Duodenal mucosa (tissue), 2 donors: ENCODE results near the gene FKBP11.
"Not testable (repeated sequence)": the region's sequence is repeated elsewhere in the genome, so short reads cannot be mapped to it uniquely, and the experiment has no call there.

Experiments used
- H3K27ac ChIP-seq: one replicate; pipeline ENCODE4 v1.7.0; 2013; ENCODE audit warnings: low read depth, low read length
- H3K27me3 ChIP-seq, 2 donors: one replicate each; pipeline ENCODE4 v1.7.0; 2013; ENCODE audit warnings: low read length in 2 of 2, control low read depth in 1 of 2; ENCODE audit not compliant: insufficient read depth in 2 of 2, control insufficient read depth in 1 of 2
- H3K36me3 ChIP-seq, 2 donors: one replicate each; pipeline ENCODE4 v1.7.0; 2013; ENCODE audit warnings: low read length in 2 of 2, control low read depth in 1 of 2; ENCODE audit not compliant: insufficient read depth in 2 of 2, control insufficient read depth in 1 of 2
- H3K4me1 ChIP-seq, 2 donors: one replicate each; pipeline ENCODE4 v1.7.0; 2013; ENCODE audit warnings: low read length in 2 of 2, control low read depth in 1 of 2; ENCODE audit not compliant: insufficient read depth in 2 of 2, control insufficient read depth in 1 of 2
- H3K4me3 ChIP-seq, 2 donors: one replicate each; pipeline ENCODE4 v1.7.0; 2013; ENCODE audit warnings: low read length in 2 of 2, low read depth in 1 of 2
- H3K9ac ChIP-seq, 2 donors: one replicate each; pipeline ENCODE4 v1.7.0; 2013; ENCODE audit warnings: low read length in 2 of 2, low read depth in 1 of 2
- H3K9me3 ChIP-seq, 2 donors: one replicate each; pipeline ENCODE4 v1.7.0; 2013; ENCODE audit warnings: low read length in 2 of 2, control low read depth in 1 of 2; ENCODE audit not compliant: control insufficient read depth in 1 of 2

The FKBP11 gene

GRCh38 chr12:48917857-48918537 lies 7.3 kb downstream of the FKBP11 start:
- Histone ChIP-seq H3K9ac (no peak overlapping the region), H3K4me1 (no peaks in the 10 kb centered on the region), H3K36me3 (peaks cover 0 to 7% of the 10 kb centered on the region in 2 donors), H3K9me3 (no peaks in the 10 kb centered on the region), H3K4me3 (no peak overlapping the region), H3K27ac (no peak overlapping the region), H3K27me3 (no peaks in the 10 kb centered on the region)

GRCh38 chr12:48910196-48910595 lies 15.1 kb downstream of the FKBP11 start:
- H3K9ac ChIP-seq: no peak overlapping the region
- H3K4me3 ChIP-seq: no peak overlapping the region
- peaks cover 6 to 8% of the 10 kb centered on the region in 2 donors for H3K4me1 ChIP-seq
- H3K27ac ChIP-seq: no peak overlapping the region
- no peaks in the 10 kb centered on the region for H3K36me3 ChIP-seq
- H3K9me3 ChIP-seq: no peaks in the 10 kb centered on the region
- H3K27me3 ChIP-seq: no peaks in the 10 kb centered on the region

GRCh38 chr12:48909698-48910097 lies 15.6 kb downstream of the FKBP11 start:
- H3K4me1 ChIP-seq, H3K36me3 ChIP-seq, H3K9me3 ChIP-seq, H3K27ac ChIP-seq, H3K4me3 ChIP-seq, H3K27me3 ChIP-seq, H3K9ac ChIP-seq: not testable (repeated sequence)

- H3K9me3 ChIP-seq: no peaks in the 10 kb centered on the region
- H3K27ac ChIP-seq: no peak overlapping the region
- H3K4me3 ChIP-seq: no peak overlapping the region
- no peak overlapping the region for H3K9ac ChIP-seq
- H3K4me1 ChIP-seq: peaks cover 9 to 16% of the 10 kb centered on the region in 2 donors
- no peaks in the 10 kb centered on the region for H3K36me3 ChIP-seq
- H3K27me3 ChIP-seq: no peaks in the 10 kb centered on the region
These were observed 18.0 kb downstream of the FKBP11 start for GRCh38 chr12:48907245-48907644.

GRCh38 chr12:48903982-48904411 lies 21.3 kb downstream of the FKBP11 start:
- H3K4me1 ChIP-seq: peaks cover 9 to 16% of the 10 kb centered on the region in 2 donors
- H3K36me3 ChIP-seq: no peaks in the 10 kb centered on the region
- H3K4me3 ChIP-seq: peak overlapping the region; percentile 64 to 71
- no peaks in the 10 kb centered on the region for H3K27me3 ChIP-seq
- H3K27ac ChIP-seq: no peak overlapping the region
- no peaks in the 10 kb centered on the region for H3K9me3 ChIP-seq
- no peak overlapping the region for H3K9ac ChIP-seq

GRCh38 chr12:48903363-48903981 lies 21.8 kb downstream of the FKBP11 start:
- Histone ChIP-seq H3K36me3 (no peaks in the 10 kb centered on the region), H3K9ac (no peak overlapping the region), H3K27ac (no peak overlapping the region), H3K9me3 (no peaks in the 10 kb centered on the region), H3K4me3 (peak overlapping the region; percentile 54 to 70), H3K27me3 (no peaks in the 10 kb centered on the region), H3K4me1 (peaks cover 9 to 16% of the 10 kb centered on the region in 2 donors)

DNA sequence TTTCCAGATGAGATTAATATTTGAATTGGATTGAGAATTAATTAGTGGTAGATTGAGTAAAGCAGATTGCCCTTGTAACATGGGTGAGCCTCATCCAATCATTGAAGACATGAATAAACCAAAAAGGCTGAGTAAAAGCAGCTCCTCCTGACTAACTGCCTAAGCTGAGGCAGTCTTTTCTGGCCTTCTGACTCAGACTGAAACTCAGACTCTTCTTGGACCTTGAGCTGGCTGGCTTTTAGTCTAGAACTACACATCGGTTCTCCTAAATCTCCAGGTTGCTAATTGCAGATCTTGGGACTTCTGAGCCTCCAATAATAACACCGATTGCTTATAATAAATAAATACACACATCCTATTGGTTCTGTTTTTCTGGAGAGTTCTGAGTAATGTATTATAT lies 24.0 kb downstream of the FKBP11 start:
- Histone ChIP-seq H3K27me3 (no peaks in the 10 kb centered on the region), H3K27ac (no peak overlapping the region), H3K4me3 (no peak overlapping the region), H3K9me3 (no peaks in the 10 kb centered on the region), H3K4me1 (peaks cover 3 to 8% of the 10 kb centered on the region in 2 donors), H3K36me3 (no peaks in the 10 kb centered on the region), H3K9ac (no peak overlapping the region)

DNA sequence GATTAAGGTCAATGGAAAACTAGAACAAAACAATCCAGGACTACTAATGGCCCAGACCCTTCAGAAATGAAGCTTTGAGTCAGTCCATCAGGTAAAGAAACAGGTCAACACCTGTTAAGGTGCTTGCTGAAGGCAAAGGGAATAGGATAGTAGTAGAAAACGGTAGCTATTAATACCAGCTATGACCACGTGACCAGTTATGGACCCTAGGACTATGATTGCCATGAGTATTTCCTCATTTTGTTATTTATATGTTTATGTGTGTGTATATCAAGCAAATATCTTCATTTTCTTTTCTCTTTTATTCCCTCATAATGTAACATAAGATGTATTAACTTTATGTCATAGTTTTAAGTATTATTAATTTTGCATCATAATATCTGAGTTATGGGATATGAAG lies 25.6 kb downstream of the FKBP11 start:
- Histone ChIP-seq H3K9me3 (no peaks in the 10 kb centered on the region), H3K9ac (no peak overlapping the region), H3K4me3 (no peak overlapping the region), H3K27ac (no peak overlapping the region), H3K4me1 (peaks cover 3 to 8% of the 10 kb centered on the region in 2 donors), H3K27me3 (no peaks in the 10 kb centered on the region), H3K36me3 (no peaks in the 10 kb centered on the region)

- Histone ChIP-seq H3K9ac (no peak overlapping the region), H3K4me3 (no peak overlapping the region), H3K36me3 (no peaks in the 10 kb centered on the region), H3K27ac (no peak overlapping the region), H3K9me3 (no peaks in the 10 kb centered on the region), H3K27me3 (peaks cover 0 to 9% of the 10 kb centered on the region in 2 donors), H3K4me1 (peaks cover 0 to 6% of the 10 kb centered on the region in 2 donors)
These were observed 31.0 kb downstream of the FKBP11 start for GRCh38 chr12:48894271-48894670.

- Histone ChIP-seq H3K36me3 (no peaks in the 10 kb centered on the region), H3K27ac (no peak overlapping the region), H3K9me3 (no peaks in the 10 kb centered on the region), H3K4me1 (peaks cover 0 to 6% of the 10 kb centered on the region in 2 donors), H3K27me3 (peaks cover 0 to 9% of the 10 kb centered on the region in 2 donors), H3K9ac (peak overlapping the region in 1 of 2 donors; percentile 20), H3K4me3 (peak overlapping the region in 1 of 2 donors; percentile 14)
These were observed 34.5 kb downstream of the FKBP11 start for GRCh38 chr12:48890657-48891418.
